ENCODE measurements around the gene CYCS.
A peak's percentile ranks its signal among the peaks of the same experiment; 100 is the strongest.
"Not testable (repeated sequence)": the region's sequence is repeated elsewhere in the genome, so short reads cannot be mapped to it uniquely, and the experiment has no call there.

The CYCS gene

GRCh38 chr7:25118048-25118753 lies 6.9 kb downstream of the CYCS start:
- no peak for DNase-seq

GRCh38 chr7:25117226-25118047 lies 7.6 kb downstream of the CYCS start:
- DNase-seq, result no peak

DNA sequence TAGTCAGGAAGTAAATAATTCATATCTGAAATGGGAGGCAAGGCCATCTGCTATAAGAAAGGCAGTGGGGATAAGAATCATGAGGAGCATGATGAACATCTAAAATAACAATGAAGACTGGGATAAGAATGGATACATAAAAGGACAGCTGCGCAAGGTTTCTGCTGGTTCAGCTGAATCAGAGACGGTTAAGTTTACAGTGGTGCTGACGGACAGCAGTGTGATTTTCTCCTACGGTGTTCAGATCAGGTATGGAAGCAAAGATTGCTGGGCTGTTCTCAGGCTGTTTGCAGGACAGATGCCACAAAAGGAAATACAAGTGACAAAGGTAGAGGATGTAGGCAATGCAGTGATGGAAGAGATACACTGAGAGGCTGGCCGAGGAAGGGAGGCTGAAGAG lies 8.4 kb downstream of the CYCS start:
- DNase-seq, result no peak

DNA sequence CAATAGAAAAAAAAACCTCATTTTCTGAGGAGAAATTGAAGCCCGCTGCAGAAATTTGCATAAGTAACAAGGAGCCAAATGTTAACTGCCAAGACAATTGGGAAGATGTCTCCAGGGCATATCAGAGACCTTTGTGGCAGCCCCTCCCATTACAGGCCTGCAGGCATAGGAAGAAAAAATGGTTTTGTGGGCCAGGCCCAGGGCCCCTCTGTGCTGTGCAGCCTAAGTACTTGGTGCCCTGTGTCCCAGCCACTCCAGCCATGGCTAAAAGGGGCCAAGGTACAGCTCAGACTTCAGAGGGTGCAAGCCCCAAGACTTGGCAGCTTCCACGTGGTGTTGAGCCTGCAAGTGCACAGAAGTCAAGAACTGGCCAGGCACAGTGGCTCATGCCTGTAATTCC lies 14.5 kb downstream of the CYCS start:
- not testable (repeated sequence) for DNase-seq

- no peak for DNase-seq
These were observed 15.8 kb downstream of the CYCS start for GRCh38 chr7:25109276-25109675.

DNA sequence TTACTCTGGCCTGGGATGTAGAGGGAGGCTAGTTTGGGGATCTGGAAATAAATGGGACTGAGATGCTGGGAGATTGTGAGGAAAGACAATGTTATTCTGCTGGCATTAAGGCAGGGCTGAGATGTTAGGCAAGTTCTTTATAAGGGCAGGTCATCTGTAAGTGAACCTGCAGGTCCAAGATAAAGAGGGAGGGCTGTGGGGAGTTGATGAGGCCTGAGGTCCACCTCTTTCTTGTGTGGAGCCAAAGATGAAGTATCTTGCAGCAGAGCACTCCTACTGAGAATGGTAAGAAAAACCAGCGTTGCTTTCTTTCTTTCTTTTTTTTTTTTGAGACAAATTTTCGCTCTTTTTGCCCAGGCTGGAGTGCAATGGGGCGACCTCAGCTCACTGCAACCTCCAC lies 19.1 kb downstream of the CYCS start:
- DNase-seq, result no peak

DNA sequence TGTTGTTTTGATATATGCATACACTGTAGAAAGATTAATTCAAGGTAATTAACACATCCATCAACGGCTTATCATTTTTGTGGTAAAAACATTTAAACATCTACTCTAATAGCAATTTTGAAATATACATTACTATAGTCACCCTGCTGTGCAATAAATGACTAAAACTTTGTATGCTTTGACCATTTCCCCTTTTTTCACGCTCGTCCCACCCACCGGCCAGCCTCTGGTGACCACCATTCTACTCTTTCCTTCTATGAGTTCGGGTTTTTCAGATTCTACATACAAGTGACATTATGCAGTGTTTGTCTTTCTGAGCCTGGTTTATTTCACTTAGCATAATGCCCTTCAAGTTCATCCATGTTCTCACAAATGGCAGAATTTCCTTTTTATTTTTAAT lies 21.3 kb downstream of the CYCS start:
- no peak for DNase-seq

- no peak for DNase-seq
These were observed 23.2 kb downstream of the CYCS start for GRCh38 chr7:25101817-25102216.

- DNase-seq, result peak; percentile 57
These were observed 26.7 kb downstream of the CYCS start for GRCh38 chr7:25098096-25099046.

DNA sequence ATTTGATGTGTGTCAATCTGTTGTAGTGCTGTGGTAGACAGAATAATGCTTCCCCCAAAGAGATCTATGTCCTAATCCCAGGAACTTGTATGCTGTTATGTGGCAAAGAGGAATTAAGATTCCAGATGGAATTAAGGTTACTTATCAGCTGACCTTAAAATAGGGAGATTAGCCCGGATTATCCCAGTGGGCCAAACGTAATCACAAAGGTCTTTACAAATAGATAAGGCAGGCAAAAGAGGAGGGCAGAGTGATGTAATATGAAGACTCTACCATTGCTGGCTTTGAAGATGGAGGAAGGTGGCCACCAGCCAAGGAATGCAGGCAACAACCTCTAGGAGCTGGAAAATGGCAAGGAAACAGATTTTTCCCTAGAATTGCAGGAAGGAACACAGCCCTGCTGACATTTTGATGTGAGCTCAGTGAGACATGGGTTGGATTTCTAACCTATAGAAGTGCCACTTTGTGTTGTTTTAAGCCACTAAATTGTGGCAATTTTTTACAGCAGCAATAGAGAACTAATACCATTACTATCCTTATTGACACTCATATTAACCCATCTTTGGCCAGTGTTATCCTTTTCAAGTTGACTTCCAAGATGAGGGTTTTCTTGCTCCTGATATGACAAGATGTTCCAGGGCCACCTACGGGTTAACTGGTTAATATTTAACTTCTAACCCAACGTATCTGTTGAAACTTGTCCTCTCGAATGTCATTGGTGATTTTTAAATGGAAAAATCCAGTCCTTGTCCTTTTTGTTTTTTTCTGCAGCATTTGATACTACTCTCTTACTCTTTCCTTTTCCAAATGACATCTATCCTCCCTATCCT lies 29.3 kb downstream of the CYCS start:
- peak; percentile 17 for DNase-seq

- peak; percentile 71 for DNase-seq
These were observed 31.7 kb downstream of the CYCS start for GRCh38 chr7:25093268-25093826.

GRCh38 chr7:25091779-25092178 lies 33.3 kb downstream of the CYCS start:
- no peak for DNase-seq

GRCh38 chr7:25091176-25091575 lies 33.9 kb downstream of the CYCS start:
- no peak for DNase-seq

GRCh38 chr7:25090374-25090773 lies 34.7 kb downstream of the CYCS start:
- no peak for DNase-seq

- no peak for DNase-seq
These were observed 37.2 kb downstream of the CYCS start for GRCh38 chr7:25087855-25088254.

GRCh38 chr7:25084821-25085220 lies 40.2 kb downstream of the CYCS start:
- DNase-seq, result no peak

- no peak for DNase-seq
These were observed 41.9 kb downstream of the CYCS start for GRCh38 chr7:25083201-25083600.

- not testable (repeated sequence) for DNase-seq
These were observed 43.0 kb downstream of the CYCS start for GRCh38 chr7:25082041-25082440.

DNA sequence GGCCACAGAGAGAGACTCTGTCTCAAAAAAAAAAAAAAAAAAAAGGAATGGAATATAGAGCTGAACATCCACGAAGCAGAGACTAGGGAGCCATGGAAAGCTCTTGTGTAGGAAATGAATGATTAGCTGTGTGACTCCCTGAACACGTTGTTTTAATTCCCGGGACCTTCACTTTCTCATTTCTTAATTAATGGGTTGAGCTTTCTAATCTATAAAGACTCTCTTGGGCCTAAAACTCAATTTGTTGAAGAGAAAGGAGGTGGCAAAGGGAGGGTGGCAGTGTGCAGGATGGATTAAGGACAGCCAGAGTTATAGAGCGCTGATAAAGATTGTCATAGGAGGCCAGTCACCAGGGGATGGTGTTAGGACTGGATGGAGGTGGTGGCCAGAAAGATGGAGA lies 48.0 kb downstream of the CYCS start:
- DNase-seq, result no peak

DNA sequence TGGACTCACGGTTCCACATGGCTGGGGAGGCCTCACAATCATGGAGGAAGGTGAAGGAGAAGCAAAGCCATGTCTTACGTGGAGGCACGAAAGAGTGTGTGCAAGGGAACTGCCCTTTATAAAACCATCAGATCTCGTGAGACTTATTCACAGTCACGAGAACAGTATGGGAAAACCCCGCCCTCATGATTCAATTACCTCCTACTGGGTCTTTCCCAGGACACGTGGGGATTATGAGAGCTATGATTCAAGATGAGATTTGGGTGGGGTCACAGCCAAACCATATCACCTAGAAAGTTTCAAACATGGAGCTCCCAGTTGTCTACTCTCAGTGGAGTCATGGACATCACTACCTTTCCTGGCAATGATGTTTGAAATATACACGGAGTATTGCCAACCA lies 49.6 kb downstream of the CYCS start:
- DNase-seq, result no peak

DNA sequence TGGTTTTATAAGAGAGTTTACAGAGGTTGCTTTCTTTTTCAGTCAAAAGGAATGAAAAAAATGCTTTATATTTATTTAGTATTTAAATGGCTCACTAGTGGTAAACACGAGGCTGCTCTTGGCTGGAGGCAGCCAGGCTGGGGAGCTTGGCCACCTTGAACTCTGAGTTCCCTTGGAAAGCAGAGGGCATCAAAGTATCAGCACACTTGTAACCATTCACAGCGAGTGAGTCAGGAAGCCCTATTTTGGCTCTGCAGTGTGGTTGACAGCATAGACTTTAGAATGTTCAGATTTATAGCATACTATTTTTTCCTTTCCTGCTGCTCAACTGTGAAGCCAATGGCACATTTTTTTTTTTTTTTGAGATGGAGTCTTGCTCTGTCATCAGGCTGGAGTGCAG lies 51.6 kb downstream of the CYCS start:
- DNase-seq, result peak; percentile 72
